SK-N-SH treated with all-trans-retinoic acid at 6 μM for 48 hours (cell line): Measurements from ENCODE around the gene CDCA7L.

Experiments used
- CREB5 ChIP-seq: fragments of 250-450 bp; sonication (Bioruptor Pico); IDR thresholded peaks from 2 replicates; pipeline ENCODE4 v1.5.1; 2020; ENCODE audit warnings: low read depth, mild to moderate bottlenecking, moderate library complexity
- CSDC2 ChIP-seq: fragments of 250-450 bp; sonication (Bioruptor Pico); IDR thresholded peaks from 2 replicates; pipeline ENCODE4 v1.5.0; 2020; ENCODE audit warnings: mild to moderate bottlenecking, moderate library complexity
- ISL1 ChIP-seq: fragments of 250-450 bp; sonication (Bioruptor Pico); IDR thresholded peaks from 2 replicates; pipeline ENCODE4 v2.1.2; 2022; ENCODE audit warnings: mild to moderate bottlenecking, moderate library complexity
- PATZ1 ChIP-seq: fragments of 250-450 bp; sonication (Bioruptor Pico); IDR thresholded peaks from 2 replicates; pipeline ENCODE4 v1.8.0; 2020; ENCODE audit warnings: mild to moderate bottlenecking, moderate library complexity, borderline replicate concordance
- ZFP30 ChIP-seq: fragments of 450-650 bp; formaldehyde crosslinking; IDR thresholded peaks from 2 replicates; pipeline ENCODE4 v1.5.0; 2022; ENCODE audit warnings: mild to moderate bottlenecking, moderate library complexity

GRCh38 chr7:21966271-21966670 is 20.6 kb upstream of the CDCA7L start:
- no peak for TF ChIP-seq PATZ1 (CRISPR knock-in tag)
- TF ChIP-seq CSDC2 (CRISPR knock-in tag): no peak
- TF ChIP-seq CREB5: no peak
- no peak for TF ChIP-seq ISL1
- TF ChIP-seq ZFP30: no peak
